ENCODE results near the gene ATP8B4.

- no peak for TF ChIP-seq POLR2AphosphoS5 (IDR thresholded peaks at IDR 0.05; ENCODE audit: borderline replicate concordance, low read depth, low read length)
- no peak for TF ChIP-seq EZH2 (IDR thresholded peaks at IDR 0.05)
These were observed 41.4 kb downstream of the ATP8B4 start for GRCh38 chr15:50077651-50078050.
